SU-DHL-6 (cell line): ENCODE data around the gene PCP2.

ENCODE experiments used
- H2AFZ ChIP-seq: fragments of 200-600 bp; sonication (generic); 2 replicates; pipeline ENCODE4 v1.6.1; 2014; ENCODE audit warnings: low read depth, mild to moderate bottlenecking, moderate library complexity, mixed read lengths, antibody characterized with exemption, low read length; ENCODE audit not compliant: severe bottlenecking
- H3F3A ChIP-seq: fragments of 200-600 bp; shearing (Covaris generic); 2 replicates; pipeline ENCODE4 v1.6.0; 2016; ENCODE audit warnings: antibody characterized with exemption, mild to moderate bottlenecking; ENCODE audit not compliant: insufficient read depth
- H3K27ac ChIP-seq: fragments of 200-600 bp; sonication (generic); 2 replicates; pipeline ENCODE4 v1.5.1; 2016; ENCODE audit warnings: low read depth, mild to moderate bottlenecking, low read length, moderate library complexity, mixed read lengths
- H3K27me3 ChIP-seq: fragments of 200-600 bp; sonication (generic), shearing (Covaris generic); 2 replicates; pipeline ENCODE4 v1.6.0; 2014; ENCODE audit warnings: mild to moderate bottlenecking, low read length
- H3K36me3 ChIP-seq: fragments of 200-600 bp; sonication (generic); 2 replicates; pipeline ENCODE4 v1.6.1; 2014; ENCODE audit warnings: mild to moderate bottlenecking, low read length, mixed read lengths
- H3K4me2 ChIP-seq: fragments of 300-600, 200-600 bp; shearing (Covaris generic), sonication (generic); 2 replicates; pipeline ENCODE4 v1.6.0; 2014; ENCODE audit warnings: low read length, low read depth, mild to moderate bottlenecking; ENCODE audit not compliant: poor library complexity, severe bottlenecking
- H3K4me3 ChIP-seq: fragments of 200-600 bp; sonication (generic); 2 replicates; pipeline ENCODE4 v1.5.1; 2014; ENCODE audit warnings: antibody characterized with exemption, low read length, mild to moderate bottlenecking, mixed read lengths; ENCODE audit not compliant: insufficient read depth, poor library complexity, severe bottlenecking
- H3K79me2 ChIP-seq: fragments of 200-600 bp; sonication (generic); 2 replicates; pipeline ENCODE4 v1.6.1; 2014; ENCODE audit warnings: mild to moderate bottlenecking, low read length, moderate library complexity; ENCODE audit not compliant: insufficient read depth
- H3K9ac ChIP-seq: fragments of 200-600 bp; sonication (generic); 2 replicates; pipeline ENCODE4 v1.7.0; 2014; ENCODE audit warnings: mild to moderate bottlenecking, low read length
- H3K9me2 ChIP-seq: fragments of 200-600 bp; sonication (generic); replicated peaks from 2 replicates; pipeline ENCODE4 v1.6.1; 2014; ENCODE audit warnings: low read length; ENCODE audit not compliant: insufficient read depth
- H3K9me3 ChIP-seq: fragments of 200-600 bp; sonication (generic); 2 replicates; pipeline ENCODE4 v1.6.1; 2014; ENCODE audit warnings: low read length, mixed read lengths; ENCODE audit not compliant: insufficient read depth
- H4K20me1 ChIP-seq: fragments of 200-600 bp; sonication (generic); 2 replicates; pipeline ENCODE4 v1.6.1; 2014; ENCODE audit warnings: low read depth, mild to moderate bottlenecking, antibody characterized with exemption, low read length, moderate library complexity, mixed read lengths
- CTCF ChIP-seq: fragments of 200-600 bp; sonication (generic); IDR thresholded peaks from one replicate; pipeline ENCODE4 v1.5.1; 2017; ENCODE audit warnings: antibody characterized with exemption, mild to moderate bottlenecking, low read length, moderate library complexity; ENCODE audit not compliant: insufficient read depth, poor library complexity, severe bottlenecking
- EZH2phosphoT487 ChIP-seq: fragments of 200-600 bp; sonication (generic), shearing (Covaris generic); conservative IDR thresholded peaks from 2 replicates; pipeline ENCODE4 v1.6.1; 2018; ENCODE audit warnings: mild to moderate bottlenecking, antibody characterized with exemption, low read length, moderate library complexity, mixed read lengths

The PCP2 gene

GRCh38 chr19:7623725-7624603 is 9.6 kb downstream of the PCP2 start:
- Histone ChIP-seq H3F3A (no peaks in the 10 kb centered on the region), H3K79me2 (peaks cover 25% of the 10 kb centered on the region), H3K9me2 (no peaks in the 10 kb centered on the region), H3K4me2 (no peak overlapping the region), H3K9me3 (no peaks in the 10 kb centered on the region), H3K4me3 (no peak overlapping the region), H3K27me3 (no peaks in the 10 kb centered on the region), H2AFZ (no peak overlapping the region), H3K9ac (no peak overlapping the region), H4K20me1 (no peaks in the 10 kb centered on the region), H3K27ac (no peak overlapping the region), H3K36me3 (no peaks in the 10 kb centered on the region)
- TF ChIP-seq CTCF (no peak), EZH2phosphoT487 (no peak)

- Histone ChIP-seq H3K27ac (no peak overlapping the region), H2AFZ (no peak overlapping the region)
Observed at GRCh38 chr19:7622933-7623685, 10.4 kb downstream of the PCP2 start.

More at GRCh38 chr19:7622933-7623685, 10.4 kb downstream of the PCP2 start:
- H3K9me3 ChIP-seq = no peaks in the 10 kb centered on the region
- no peaks in the 10 kb centered on the region for H3K36me3 ChIP-seq
- no peaks in the 10 kb centered on the region for H3K9me2 ChIP-seq
- H3K4me2 ChIP-seq = no peak overlapping the region
- TF ChIP-seq EZH2phosphoT487 = no peak
- TF ChIP-seq CTCF = no peak
- no peak overlapping the region for H3K9ac ChIP-seq
- H3F3A ChIP-seq = no peaks in the 10 kb centered on the region
- no peaks in the 10 kb centered on the region for H3K27me3 ChIP-seq
- no peaks in the 10 kb centered on the region for H4K20me1 ChIP-seq
- H3K4me3 ChIP-seq = no peak overlapping the region
- peaks cover 17% of the 10 kb centered on the region for H3K79me2 ChIP-seq
